Spleen (tissue), 11 donors: Measurements from ENCODE around the gene QPCT. TPM values are rescaled to one million over a fixed set of nuclear protein-coding genes. Genes with fewer than 3 reads are reported as not detected.

Experiments used
- DNase-seq: peaks from one replicate; pipeline ENCODE4 v3.0.0-alpha.2; 2020
- H3K27ac ChIP-seq, 8 donors: fragments of 200-600 bp; sonication (generic) in 7 of 8; 1 replicate in 4 of 8; 2 replicates in 4 of 8; pipeline versions ENCODE4 v1.5.0 to v1.8.0; 2016 to 2021; ENCODE audit warnings: inconsistent platforms in 4 of 8, mild to moderate bottlenecking in 4 of 8, moderate library complexity in 1 of 8
- H3K27me3 ChIP-seq, 7 donors: fragments of 200-600 bp; sonication (generic) in 6 of 7; replicated peaks in 1 of 7; 1 replicate in 4 of 7; 2 replicates in 3 of 7; pipeline versions ENCODE4 v1.5.0 to v1.8.0; 2016 to 2021; ENCODE audit warnings: inconsistent platforms in 3 of 7, mild to moderate bottlenecking in 1 of 7
- H3K36me3 ChIP-seq, 6 donors: fragments of 200-600 bp; sonication (generic) in 5 of 6; 1 replicate in 4 of 6; 2 replicates in 2 of 6; pipeline versions ENCODE4 v1.5.0 to v1.8.0; 2016 to 2021; ENCODE audit warnings: inconsistent platforms in 2 of 6
- H3K4me1 ChIP-seq, 6 donors: fragments of 200-600 bp; sonication (generic) in 5 of 6; 1 replicate in 3 of 6; 2 replicates in 3 of 6; pipeline versions ENCODE4 v1.5.0 to v1.8.0; 2016 to 2021; ENCODE audit warnings: inconsistent platforms in 3 of 6
- H3K4me3 ChIP-seq, 8 donors: fragments of 200-600 bp; sonication (generic) in 7 of 8; 1 replicate in 4 of 8; 2 replicates in 4 of 8; pipeline versions ENCODE4 v1.5.0 to v1.8.0; 2016 to 2021; ENCODE audit warnings: inconsistent platforms in 4 of 8, mild to moderate bottlenecking in 4 of 8, moderate library complexity in 2 of 8
- H3K9me3 ChIP-seq, 8 donors: fragments of 200-600 bp; sonication (generic) in 7 of 8; 1 replicate in 4 of 8; 2 replicates in 4 of 8; pipeline versions ENCODE4 v1.5.0 to v1.8.0; 2016 to 2021; ENCODE audit warnings: inconsistent platforms in 4 of 8
- POLR2A ChIP-seq, 3 donors: fragments of 450-650 bp; IDR thresholded peaks; one replicate each; pipeline ENCODE4 v1.5.1; 2017; ENCODE audit warnings: antibody characterized with exemption in 3 of 3, mild to moderate bottlenecking in 1 of 3
- POLR2AphosphoS5 ChIP-seq, 3 donors: sonication (generic); formaldehyde crosslinking; IDR thresholded peaks; one replicate each; pipeline ENCODE4 v1.5.1; 2017; ENCODE audit warnings: antibody characterized with exemption in 3 of 3
- WGBS, 5 donors: extraction: QIAGEN DNeasy Blood & Tissue Kit in 3 of 5; methylation state at CpG; one replicate each; pipeline versions ENCODE4 v1.1.5 to v1.1.7; 2013 to 2018; 5-methylcytosine and 5-hydroxymethylcytosine counted together
- intact Hi-C: fragments of 100-400 bp; cut with DNase I; formaldehyde crosslinking; loops from one replicate; pipeline ENCODE4 v1.15.0; 2023; ENCODE audit warnings: low total_unique reads
- polyA plus RNA-seq, 3 donors: library from polyadenylated mRNA; stranded (reverse); fragments of 200-250 nt; gene quantifications; one replicate each; pipeline ENCODE4 v1.2.1, GENCODE V29; 2013
- total RNA-seq, 7 donors: library from RNA; depleted of rRNA in 3 of 7; stranded (reverse); fragments of >200 nt in 3 of 7; fragmentation: NEBNext Ultra II Directional in 4 of 7; extraction: Animal tissue kit (Norgen Biotek cat#: 25700) in 4 of 7; gene quantifications; one replicate each; pipeline versions ENCODE4 v1.1.0 to v1.2.1, GENCODE V29; 2016 to 2021
- TF ChIP-seq, protein P1 (sequence below), 11 experiments: fragments of 200-600 bp in 7 of 11; fragments of 450-650 bp in 4 of 11; sonication (generic) in 4 of 11; IDR thresholded peaks in 8 of 11; conservative IDR thresholded peaks in 3 of 11; 1 replicate in 7 of 11; 2 replicates in 4 of 11; pipeline versions ENCODE4 v1.4.0 to v1.8.0; 2016 to 2021; ENCODE audit warnings: antibody characterized with exemption in 11 of 11, inconsistent platforms in 4 of 11, mild to moderate bottlenecking in 1 of 11
- donor health status: healthy with polysubstance abuse.
- donor health status: DM: no; HTN: no; CAD: no; lungs with moderate emphysema.
- donor health status: DM: no; HTN: no; CAD: no.
- donor health status: Bipolar disorder and iron deficiency.
- donor health status: healthy.
- donor health status: DM: no; HTN: no; CAD: no.
- donor health status: DM: yes; HTN: yes; CAD: no.

Gene QPCT
- total and polyA plus RNA-seq, 10 donors = 4.2 to 46.0 (median 19.4) TPM

- intact Hi-C loops = no loop called here
- 74 to 87% (median 76%) methylated on average over 6 of the region's 6 CpGs for WGBS, 5 donors
- TF ChIP-seq, protein P1, sequence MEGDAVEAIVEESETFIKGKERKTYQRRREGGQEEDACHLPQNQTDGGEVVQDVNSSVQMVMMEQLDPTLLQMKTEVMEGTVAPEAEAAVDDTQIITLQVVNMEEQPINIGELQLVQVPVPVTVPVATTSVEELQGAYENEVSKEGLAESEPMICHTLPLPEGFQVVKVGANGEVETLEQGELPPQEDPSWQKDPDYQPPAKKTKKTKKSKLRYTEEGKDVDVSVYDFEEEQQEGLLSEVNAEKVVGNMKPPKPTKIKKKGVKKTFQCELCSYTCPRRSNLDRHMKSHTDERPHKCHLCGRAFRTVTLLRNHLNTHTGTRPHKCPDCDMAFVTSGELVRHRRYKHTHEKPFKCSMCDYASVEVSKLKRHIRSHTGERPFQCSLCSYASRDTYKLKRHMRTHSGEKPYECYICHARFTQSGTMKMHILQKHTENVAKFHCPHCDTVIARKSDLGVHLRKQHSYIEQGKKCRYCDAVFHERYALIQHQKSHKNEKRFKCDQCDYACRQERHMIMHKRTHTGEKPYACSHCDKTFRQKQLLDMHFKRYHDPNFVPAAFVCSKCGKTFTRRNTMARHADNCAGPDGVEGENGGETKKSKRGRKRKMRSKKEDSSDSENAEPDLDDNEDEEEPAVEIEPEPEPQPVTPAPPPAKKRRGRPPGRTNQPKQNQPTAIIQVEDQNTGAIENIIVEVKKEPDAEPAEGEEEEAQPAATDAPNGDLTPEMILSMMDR (IDR thresholded peaks at IDR 0.05 in 8 of 11, conservative IDR thresholded peaks at IDR 0.05 in 3 of 11) = no peak
- no peak for TF ChIP-seq POLR2A (IDR thresholded peaks at IDR 0.05)
- TF ChIP-seq POLR2AphosphoS5 (IDR thresholded peaks at IDR 0.05) = no peak
- Histone ChIP-seq H3K4me1 (peaks cover 0 to 2% (median 0%) of the 10 kb centered on the region in 6 donors), H3K4me3 (no peak overlapping the region), H3K36me3 (peaks cover 0 to 49% (median 0%) of the 10 kb centered on the region in 6 donors), H3K27me3 (no peaks in the 10 kb centered on the region), H3K9me3 (no peaks in the 10 kb centered on the region), H3K27ac (no peak overlapping the region)
- no peak for DNase-seq
These were observed 11.9 kb downstream of the QPCT start for GRCh38 chr2:37356299-37356698.

DNA sequence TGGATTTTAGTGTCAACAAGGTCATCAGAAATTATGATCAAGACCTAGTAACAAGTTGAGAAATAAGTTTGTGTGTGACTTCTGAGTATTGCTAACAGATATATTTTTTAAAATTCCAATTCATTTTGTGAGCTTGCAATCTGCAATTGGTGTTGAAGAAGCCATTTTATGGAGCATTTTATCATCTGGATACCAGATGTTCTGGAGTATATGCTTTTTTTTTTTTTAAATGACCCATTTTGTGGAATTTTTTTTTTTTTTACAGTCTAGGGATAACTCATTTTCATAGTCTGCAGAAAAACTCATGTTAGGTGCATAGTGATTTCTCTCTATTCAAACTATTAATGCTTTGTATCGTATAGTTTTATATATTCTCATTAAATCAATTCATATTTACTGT is 12.6 kb downstream of the QPCT start:
- WGBS, 5 donors = 92 to 98% (median 96%) methylated on average over 1 of the region's 1 CpG
- no peak overlapping the region for H3K4me3 ChIP-seq

DNA sequence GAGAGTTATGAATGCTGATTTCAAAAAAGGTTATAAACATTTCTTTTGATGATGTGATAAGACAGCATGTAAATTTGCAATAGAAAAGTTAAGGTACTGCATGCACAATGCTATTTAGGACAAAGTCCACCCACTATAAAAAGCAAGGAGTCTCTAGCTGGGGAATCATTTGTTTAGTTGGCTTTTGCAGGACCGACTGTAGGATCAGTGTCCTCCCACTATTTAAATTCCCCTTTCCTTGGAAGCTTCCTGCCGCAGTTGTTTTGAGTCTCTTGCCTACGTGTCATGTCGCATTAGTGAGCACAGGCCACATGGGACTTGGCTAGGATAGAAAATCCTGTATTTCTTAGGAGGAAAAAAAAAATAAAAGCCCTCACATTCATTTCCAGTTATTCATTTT is 13.1 kb downstream of the QPCT start:
- intact Hi-C loops = no loop called here
- TF ChIP-seq POLR2A (IDR thresholded peaks at IDR 0.05) = no peak
- WGBS, 5 donors = 61 to 85% (median 78%) methylated on average over 4 of the region's 4 CpGs
- H3K27ac ChIP-seq = no peak overlapping the region
- H3K4me1 ChIP-seq = no peaks in the 10 kb centered on the region
- H3K4me3 ChIP-seq = no peak overlapping the region
- DNase-seq = no peak
- peaks cover 0 to 53% (median 0%) of the 10 kb centered on the region in 6 donors for H3K36me3 ChIP-seq
- H3K27me3 ChIP-seq = no peaks in the 10 kb centered on the region
- H3K9me3 ChIP-seq = no peaks in the 10 kb centered on the region

More for the DNA sequence above, 12.6 kb downstream of the QPCT start:
- H3K4me1 ChIP-seq = no peaks in the 10 kb centered on the region
- no peaks in the 10 kb centered on the region for H3K9me3 ChIP-seq
- intact Hi-C loops = no loop called here
- no peaks in the 10 kb centered on the region for H3K27me3 ChIP-seq
- no peak for DNase-seq
- TF ChIP-seq, protein P1 (IDR thresholded peaks at IDR 0.05 in 8 of 11, conservative IDR thresholded peaks at IDR 0.05 in 3 of 11) = no peak
- TF ChIP-seq POLR2AphosphoS5 (IDR thresholded peaks at IDR 0.05) = no peak
- peaks cover 0 to 52% (median 0%) of the 10 kb centered on the region in 6 donors for H3K36me3 ChIP-seq
- H3K27ac ChIP-seq = no peak overlapping the region

DNA sequence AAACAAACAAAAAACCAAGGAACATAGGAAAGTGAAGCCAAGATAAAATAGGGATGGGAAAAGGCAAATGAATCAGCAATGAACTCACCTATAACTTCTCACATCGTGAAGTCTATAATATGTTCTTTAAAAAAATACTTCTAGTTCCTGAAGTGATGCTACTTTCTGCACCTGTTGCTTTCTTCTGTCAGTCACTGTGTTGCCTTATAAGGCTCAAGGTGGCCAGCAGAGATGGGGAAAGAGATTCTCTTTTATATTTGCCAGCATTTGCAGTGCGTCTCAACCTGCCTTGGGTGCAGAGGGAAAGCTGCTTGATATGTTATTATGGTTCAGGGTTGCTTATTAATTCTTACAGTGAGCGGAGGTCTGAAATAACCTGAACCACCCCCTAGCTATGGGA is 14.0 kb downstream of the QPCT start:
- TF ChIP-seq POLR2AphosphoS5 (IDR thresholded peaks at IDR 0.05) (no peak), POLR2A (IDR thresholded peaks at IDR 0.05) (no peak)
- TF ChIP-seq, protein P1 (IDR thresholded peaks at IDR 0.05 in 8 of 11, conservative IDR thresholded peaks at IDR 0.05 in 3 of 11) = no peak
- H3K27ac ChIP-seq = no peak overlapping the region
- peaks cover 0 to 49% (median 0%) of the 10 kb centered on the region in 6 donors for H3K36me3 ChIP-seq
- H3K4me3 ChIP-seq = no peak overlapping the region
- H3K27me3 ChIP-seq = no peaks in the 10 kb centered on the region
- DNase-seq = no peak
- H3K9me3 ChIP-seq = no peaks in the 10 kb centered on the region
- no peaks in the 10 kb centered on the region for H3K4me1 ChIP-seq
- intact Hi-C loops = no loop called here
- 91 to 96% (median 94%) methylated on average over 3 of the region's 3 CpGs for WGBS, 5 donors
